ENCODE measurements around the gene CIART.
"Not testable (repeated sequence)": the region's sequence is repeated elsewhere in the genome, so short reads cannot be mapped to it uniquely, and the experiment has no call there.

Gene CIART

GRCh38 chr1:150262388-150263320 lies 19.7 kb upstream of the CIART start:
- no peak for DNase-seq

- DNase-seq: no peak
These were observed 18.8 kb upstream of the CIART start for GRCh38 chr1:150263549-150263948.

- no peak for DNase-seq
These were observed 14.5 kb upstream of the CIART start for GRCh38 chr1:150267896-150268295.

- DNase-seq: no peak
These were observed 14.0 kb upstream of the CIART start for GRCh38 chr1:150268340-150268704.

- peak; percentile 96 for DNase-seq
These were observed 13.5 kb upstream of the CIART start, which contains the start of gene APH1A for GRCh38 chr1:150268705-150269403. Gene APH1A, minus strand, starts transcription at chr1:150269016. Its CDS starts 206 bp downstream, at chr1:150268810.

GRCh38 chr1:150269451-150269850 lies 12.9 kb upstream of the CIART start:
- DNase-seq: no peak

GRCh38 chr1:150271291-150271959 lies 10.9 kb upstream of the CIART start:
- DNase-seq: no peak

- no peak for DNase-seq
These were observed 9.0 kb upstream of the CIART start for GRCh38 chr1:150273311-150273710.

GRCh38 chr1:150280138-150280707 lies 2.1 kb upstream of the CIART start:
- DNase-seq: no peak

- DNase-seq: peak; percentile 65
These were observed 1.1 kb upstream of the CIART start for GRCh38 chr1:150281221-150281757.

GRCh38 chr1:150282558-150282958 lies 204 bp downstream of the CIART start:
- DNase-seq: no peak

- DNase-seq: no peak
These were observed 906 bp downstream of the CIART start for GRCh38 chr1:150283260-150283659.

GRCh38 chr1:150288382-150288781 lies 6.0 kb downstream of the CIART start:
- no peak for DNase-seq

GRCh38 chr1:150288822-150289221 lies 6.5 kb downstream of the CIART start:
- no peak for DNase-seq

- DNase-seq: peak; percentile 95
These were observed 11.3 kb downstream of the CIART start, which contains the start of gene MRPS21 for GRCh38 chr1:150293433-150294253. Gene MRPS21, plus strand, starts transcription at chr1:150293861. Its CDS starts 506 bp downstream, at chr1:150294367.

GRCh38 chr1:150295476-150295875 lies 13.1 kb downstream of the CIART start:
- no peak for DNase-seq

- no peak for DNase-seq
These were observed 17.4 kb downstream of the CIART start for GRCh38 chr1:150299716-150300115.

GRCh38 chr1:150302338-150302737 lies 20.0 kb downstream of the CIART start:
- DNase-seq: no peak

GRCh38 chr1:150302902-150303301 lies 20.5 kb downstream of the CIART start:
- DNase-seq: no peak

- DNase-seq: not testable (repeated sequence)
These were observed 26.2 kb downstream of the CIART start for GRCh38 chr1:150308585-150308984.

- DNase-seq: no peak
These were observed 27.6 kb downstream of the CIART start for GRCh38 chr1:150309758-150310508.
